ENCODE data around the gene TRMT5.

- TF ChIP-seq EZH2 (IDR thresholded peaks at IDR 0.05; ENCODE audit: borderline replicate concordance, low read depth, low read length), result no peak
- TF ChIP-seq POLR2A (conservative IDR thresholded peaks at IDR 0.05), result no peak
- no peak for TF ChIP-seq KDM5B (IDR thresholded peaks at IDR 0.05; ENCODE audit: insufficient replicate concordance, low read depth, low read length)
- TF ChIP-seq, protein P1, sequence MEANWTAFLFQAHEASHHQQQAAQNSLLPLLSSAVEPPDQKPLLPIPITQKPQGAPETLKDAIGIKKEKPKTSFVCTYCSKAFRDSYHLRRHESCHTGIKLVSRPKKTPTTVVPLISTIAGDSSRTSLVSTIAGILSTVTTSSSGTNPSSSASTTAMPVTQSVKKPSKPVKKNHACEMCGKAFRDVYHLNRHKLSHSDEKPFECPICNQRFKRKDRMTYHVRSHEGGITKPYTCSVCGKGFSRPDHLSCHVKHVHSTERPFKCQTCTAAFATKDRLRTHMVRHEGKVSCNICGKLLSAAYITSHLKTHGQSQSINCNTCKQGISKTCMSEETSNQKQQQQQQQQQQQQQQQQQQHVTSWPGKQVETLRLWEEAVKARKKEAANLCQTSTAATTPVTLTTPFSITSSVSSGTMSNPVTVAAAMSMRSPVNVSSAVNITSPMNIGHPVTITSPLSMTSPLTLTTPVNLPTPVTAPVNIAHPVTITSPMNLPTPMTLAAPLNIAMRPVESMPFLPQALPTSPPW (CRISPR knock-in tag; IDR thresholded peaks at IDR 0.05), result no peak
- TF ChIP-seq NFYB (IDR thresholded peaks at IDR 0.05; ENCODE audit: extremely low read depth, insufficient read length), result no peak
- TF ChIP-seq PTRF (tag; IDR thresholded peaks at IDR 0.05), result no peak
These were observed 55.6 kb downstream of the TRMT5 start for GRCh38 chr14:60925286-60925685.
